OCI-LY3 (cell line): ENCODE measurements around the gene CPAMD8.

Experiments
- H2AFZ ChIP-seq: fragments of 200-600, 300-600 bp; shearing (Covaris generic); 2 replicates; pipeline ENCODE4 v1.6.0; 2014; ENCODE audit warnings: antibody characterized with exemption, low read depth, low read length
- H3K27ac ChIP-seq: fragments of 200-600, 300-600 bp; sonication (generic); 2 replicates; pipeline ENCODE4 v1.5.1; 2014; ENCODE audit warnings: mild to moderate bottlenecking, low read length, moderate library complexity, mixed read lengths
- H3K27me3 ChIP-seq: fragments of 200-600, 300-600 bp; sonication (generic); 2 replicates; pipeline ENCODE4 v1.6.1; 2014; ENCODE audit warnings: low read depth, low read length, mixed read lengths
- H3K36me3 ChIP-seq: fragments of 200-600, 300-600 bp; sonication (generic); replicated peaks from 2 replicates; pipeline ENCODE3; 2014; ENCODE audit warnings: low read depth, low read length, mixed read lengths
- H3K4me1 ChIP-seq: fragments of 300-600, 200-600 bp; sonication (generic); 2 replicates; pipeline ENCODE4 v1.6.1; 2014; ENCODE audit warnings: low read length, mixed read lengths
- H3K4me2 ChIP-seq: fragments of 200-600, 300-600 bp; sonication (generic); 2 replicates; pipeline ENCODE4 v1.6.1; 2014; ENCODE audit warnings: low read length, mixed read lengths
- H3K4me3 ChIP-seq: fragments of 300-600, 200-600 bp; sonication (generic); 2 replicates; pipeline ENCODE4 v1.5.1; 2014; ENCODE audit warnings: antibody characterized with exemption, mild to moderate bottlenecking, low read length, moderate library complexity
- H3K79me2 ChIP-seq: fragments of 300-600, 200-600 bp; shearing (Covaris generic); 2 replicates; pipeline ENCODE4 v1.6.1; 2014; ENCODE audit warnings: mild to moderate bottlenecking, low read length, mixed read lengths
- H3K9ac ChIP-seq: fragments of 300-600, 200-600 bp; shearing (Covaris generic); 2 replicates; pipeline ENCODE4 v1.6.0; 2014; ENCODE audit warnings: mild to moderate bottlenecking, low read length, moderate library complexity
- H3K9me3 ChIP-seq: fragments of 200-600, 300-600 bp; shearing (Covaris generic); 2 replicates; pipeline ENCODE4 v1.6.1; 2014; ENCODE audit warnings: low read length, mixed read lengths; ENCODE audit not compliant: insufficient read depth
- H4K20me1 ChIP-seq: fragments of 200-600, 300-600 bp; sonication (generic); 2 replicates; pipeline ENCODE4 v1.6.1; 2016; ENCODE audit warnings: low read length, mixed read lengths; ENCODE audit not compliant: insufficient read depth
- CTCF ChIP-seq: fragments of 200-600, 300-600 bp; sonication (generic); IDR thresholded peaks from 2 replicates; pipeline ENCODE4 v1.5.1; 2014; ENCODE audit warnings: antibody characterized with exemption, low read length, low read depth
- EZH2phosphoT487 ChIP-seq: fragments of 200-600 bp; shearing (Covaris generic); IDR thresholded peaks from 2 replicates; pipeline ENCODE4 v1.6.1; 2018; ENCODE audit warnings: antibody characterized with exemption, mixed run types, low read depth

The CPAMD8 gene

GRCh38 chr19:16869331-16869972 lies 157.2 kb downstream of the CPAMD8 start:
- Histone ChIP-seq H2AFZ (no peak overlapping the region), H3K9ac (no peak overlapping the region), H3K27ac (no peak overlapping the region), H3K4me3 (no peak overlapping the region), H3K9me3 (no peaks in the 10 kb centered on the region), H3K79me2 (peaks cover 6% of the 10 kb centered on the region), H3K4me1 (no peaks in the 10 kb centered on the region), H3K36me3 (peaks cover 49% of the 10 kb centered on the region), H4K20me1 (no peaks in the 10 kb centered on the region), H3K4me2 (no peak overlapping the region), H3K27me3 (no peaks in the 10 kb centered on the region)
- TF ChIP-seq EZH2phosphoT487 (no peak), CTCF (no peak)

- H3K4me2 ChIP-seq, result no peak overlapping the region
- H4K20me1 ChIP-seq, result no peaks in the 10 kb centered on the region
These were observed 158.0 kb downstream of the CPAMD8 start for GRCh38 chr19:16868423-16869130.

DNA sequence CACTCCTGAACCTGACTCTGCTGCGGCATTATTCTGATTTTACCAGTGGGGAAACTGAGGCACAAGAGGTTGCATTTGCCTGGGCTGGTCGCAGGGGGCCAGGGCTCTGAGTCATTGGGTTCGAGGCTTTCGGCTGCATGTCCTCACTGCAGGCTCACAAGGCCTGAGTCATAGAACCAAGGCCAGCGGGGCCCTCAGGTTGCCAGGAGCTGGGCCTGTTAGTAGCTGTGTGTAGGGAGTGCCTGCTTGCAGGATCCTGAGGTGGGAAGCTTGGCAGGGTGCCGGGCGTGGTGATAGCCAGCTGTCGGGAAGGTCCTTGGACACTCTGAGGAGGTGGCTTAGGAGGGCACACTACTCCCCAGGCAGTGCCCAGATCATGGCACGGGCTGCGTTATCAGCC lies 159.4 kb downstream of the CPAMD8 start:
- no peak overlapping the region for H3K27ac ChIP-seq
- no peaks in the 10 kb centered on the region for H3K27me3 ChIP-seq
- peaks cover 6% of the 10 kb centered on the region; the same call in 1 of the 2 replicates for H3K4me1 ChIP-seq
- H3K79me2 ChIP-seq, result no peaks in the 10 kb centered on the region
- TF ChIP-seq CTCF (no peak), EZH2phosphoT487 (no peak)
- H3K9me3 ChIP-seq, result no peaks in the 10 kb centered on the region
- H3K4me3 ChIP-seq, result no peak overlapping the region
- no peaks in the 10 kb centered on the region for H4K20me1 ChIP-seq
- no peak overlapping the region for H2AFZ ChIP-seq
- no peak overlapping the region for H3K9ac ChIP-seq
- no peak overlapping the region for H3K4me2 ChIP-seq
- H3K36me3 ChIP-seq, result peaks cover 46% of the 10 kb centered on the region

More at GRCh38 chr19:16868423-16869130, 158.0 kb downstream of the CPAMD8 start:
- H3K27me3 ChIP-seq, result no peaks in the 10 kb centered on the region
- no peak overlapping the region for H2AFZ ChIP-seq
- H3K4me3 ChIP-seq, result no peak overlapping the region
- H3K27ac ChIP-seq, result no peak overlapping the region
- TF ChIP-seq CTCF (no peak), EZH2phosphoT487 (no peak)
- no peaks in the 10 kb centered on the region for H3K9me3 ChIP-seq
- H3K9ac ChIP-seq, result no peak overlapping the region
- H3K4me1 ChIP-seq, result no peaks in the 10 kb centered on the region
- H3K36me3 ChIP-seq, result peaks cover 45% of the 10 kb centered on the region
- no peaks in the 10 kb centered on the region for H3K79me2 ChIP-seq

DNA sequence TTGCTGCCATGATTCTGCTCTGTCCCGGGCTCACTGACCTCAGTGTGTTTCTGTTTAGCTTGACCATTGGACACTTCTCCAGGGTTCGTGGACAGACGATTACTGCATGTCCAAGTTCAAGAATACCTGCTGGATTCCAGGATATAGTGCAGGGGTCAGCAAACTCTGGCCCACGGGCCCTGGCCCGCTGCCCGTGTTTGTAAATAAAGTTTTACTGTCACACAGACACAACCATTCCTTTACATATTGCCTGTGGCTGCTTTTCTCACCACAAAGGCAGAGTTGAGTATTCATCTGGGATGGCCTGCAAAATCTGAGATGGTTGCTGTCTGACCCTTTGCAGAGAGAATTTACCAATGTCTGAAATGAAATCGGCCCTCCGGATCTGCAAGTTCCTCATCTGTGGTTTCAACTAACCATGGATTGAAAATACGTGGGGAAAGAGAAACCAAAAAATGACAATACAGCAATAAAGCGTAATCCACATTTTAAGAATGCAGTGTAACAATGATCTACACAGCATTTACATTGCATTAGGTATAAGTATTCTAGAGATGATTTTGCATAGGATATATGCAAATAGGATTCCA lies 163.7 kb downstream of the CPAMD8 start:
- peaks cover 6% of the 10 kb centered on the region; the same call in 1 of the 2 replicates for H3K4me1 ChIP-seq
- no peak overlapping the region for H3K4me2 ChIP-seq
- no peaks in the 10 kb centered on the region for H3K27me3 ChIP-seq
- H3K9ac ChIP-seq, result no peak overlapping the region
- H2AFZ ChIP-seq, result no peak overlapping the region
- no peaks in the 10 kb centered on the region for H3K79me2 ChIP-seq
- no peak for TF ChIP-seq EZH2phosphoT487
- no peak for TF ChIP-seq CTCF
- H4K20me1 ChIP-seq, result no peaks in the 10 kb centered on the region
- peaks cover 27% of the 10 kb centered on the region for H3K36me3 ChIP-seq
- H3K4me3 ChIP-seq, result no peak overlapping the region
- H3K27ac ChIP-seq, result no peak overlapping the region
- no peaks in the 10 kb centered on the region for H3K9me3 ChIP-seq
